T1000 (cell line): ENCODE results near the gene ZC3H12A.
A peak's percentile ranks its signal among the peaks of the same experiment; 100 is the strongest.

Experiments used
- DNase-seq: peaks from one replicate; lab custom pipeline; 2025; ENCODE audit warnings: mixed read lengths; lab: John Stamatoyannopoulos, UW

The ZC3H12A gene

GRCh38 chr1:37478890-37479254, 4.5 kb downstream of the ZC3H12A start:
- no peak for DNase-seq

- DNase-seq = peak; percentile 50
Observed at GRCh38 chr1:37479255-37480124, 5.1 kb downstream of the ZC3H12A start.

GRCh38 chr1:37480125-37480466, 5.7 kb downstream of the ZC3H12A start:
- no peak for DNase-seq

- no peak for DNase-seq
Observed at GRCh38 chr1:37480581-37481288, 6.4 kb downstream of the ZC3H12A start.

GRCh38 chr1:37481289-37482003, 7.1 kb downstream of the ZC3H12A start:
- no peak for DNase-seq

GRCh38 chr1:37482004-37482785, 7.8 kb downstream of the ZC3H12A start:
- DNase-seq = no peak

GRCh38 chr1:37482796-37483744, 8.7 kb downstream of the ZC3H12A start:
- DNase-seq = no peak

- no peak for DNase-seq
Observed at GRCh38 chr1:37483785-37484184, 9.4 kb downstream of the ZC3H12A start.

GRCh38 chr1:37484325-37485051, 10.1 kb downstream of the ZC3H12A start:
- no peak for DNase-seq

GRCh38 chr1:37485902-37486679, 11.7 kb downstream of the ZC3H12A start:
- DNase-seq = no peak

GRCh38 chr1:37486680-37487618, 12.6 kb downstream of the ZC3H12A start:
- peak; percentile 68 for DNase-seq

- no peak for DNase-seq
Observed at GRCh38 chr1:37487619-37487984, 13.2 kb downstream of the ZC3H12A start.

- no peak for DNase-seq
Observed at GRCh38 chr1:37493336-37494098, 19.1 kb downstream of the ZC3H12A start.

- no peak for DNase-seq
Observed at GRCh38 chr1:37495875-37496274, 21.5 kb downstream of the ZC3H12A start.

- DNase-seq = no peak
Observed at GRCh38 chr1:37497832-37498231, 23.5 kb downstream of the ZC3H12A start.

- DNase-seq = peak; percentile 23
Observed at GRCh38 chr1:37498872-37499617, 24.7 kb downstream of the ZC3H12A start.

- no peak for DNase-seq
Observed at GRCh38 chr1:37501661-37502060, 27.3 kb downstream of the ZC3H12A start.
